ENCODE measurements around the gene CRTC2.

- TF ChIP-seq CTCF (IDR thresholded peaks at IDR 0.05; ENCODE audit: insufficient read depth, low read depth, low read length): no peak
- no peak for TF ChIP-seq EZH2 (IDR thresholded peaks at IDR 0.05; ENCODE audit: insufficient read depth, low read length)
These were observed at the start of gene CRTC2 for GRCh38 chr1:153958111-153958960.

Measured in astrocyte (in vitro differentiated cells and primary cell).